ENCODE data around the gene SH3BP4.

DNA sequence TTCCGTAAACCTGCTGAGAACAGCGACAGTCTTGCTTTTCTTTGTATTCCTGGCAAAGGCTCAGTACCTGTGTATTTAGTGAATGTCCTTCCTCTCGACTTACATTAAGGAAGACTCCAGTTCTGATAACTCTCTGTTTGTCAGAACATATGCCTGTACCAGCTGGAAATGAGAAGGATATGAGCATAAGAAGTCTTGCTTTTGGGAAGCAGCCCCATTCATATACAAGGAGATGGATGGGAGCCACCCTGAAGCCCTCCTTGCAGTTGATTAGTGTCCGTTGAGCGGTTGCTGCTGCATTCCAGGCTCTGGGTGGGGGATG, 59.8 kb downstream of the SH3BP4 start:
- TF ChIP-seq, protein P1, sequence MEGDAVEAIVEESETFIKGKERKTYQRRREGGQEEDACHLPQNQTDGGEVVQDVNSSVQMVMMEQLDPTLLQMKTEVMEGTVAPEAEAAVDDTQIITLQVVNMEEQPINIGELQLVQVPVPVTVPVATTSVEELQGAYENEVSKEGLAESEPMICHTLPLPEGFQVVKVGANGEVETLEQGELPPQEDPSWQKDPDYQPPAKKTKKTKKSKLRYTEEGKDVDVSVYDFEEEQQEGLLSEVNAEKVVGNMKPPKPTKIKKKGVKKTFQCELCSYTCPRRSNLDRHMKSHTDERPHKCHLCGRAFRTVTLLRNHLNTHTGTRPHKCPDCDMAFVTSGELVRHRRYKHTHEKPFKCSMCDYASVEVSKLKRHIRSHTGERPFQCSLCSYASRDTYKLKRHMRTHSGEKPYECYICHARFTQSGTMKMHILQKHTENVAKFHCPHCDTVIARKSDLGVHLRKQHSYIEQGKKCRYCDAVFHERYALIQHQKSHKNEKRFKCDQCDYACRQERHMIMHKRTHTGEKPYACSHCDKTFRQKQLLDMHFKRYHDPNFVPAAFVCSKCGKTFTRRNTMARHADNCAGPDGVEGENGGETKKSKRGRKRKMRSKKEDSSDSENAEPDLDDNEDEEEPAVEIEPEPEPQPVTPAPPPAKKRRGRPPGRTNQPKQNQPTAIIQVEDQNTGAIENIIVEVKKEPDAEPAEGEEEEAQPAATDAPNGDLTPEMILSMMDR (conservative IDR thresholded peaks at IDR 0.05; ENCODE audit: low read length): no peak
- TF ChIP-seq EZH2phosphoT487 (IDR thresholded peaks at IDR 0.05; ENCODE audit: borderline replicate concordance, low read depth, low read length): no peak
